ENCODE measurements around the gene FKBP15.
A peak's percentile ranks its signal among the peaks of the same experiment; 100 is the strongest.
"Not testable (repeated sequence)": the region's sequence is repeated elsewhere in the genome, so short reads cannot be mapped to it uniquely, and the experiment has no call there.

Gene FKBP15

GRCh38 chr9:113221003-113221799 lies at the start of gene FKBP15, which contains the start of gene SLC31A1:
Gene FKBP15, minus strand, starts transcription at chr9:113221277. Its CDS starts 34 bp downstream, at chr9:113221243.
Gene SLC31A1, plus strand, starts transcription at chr9:113221544. Its CDS starts 34,605 bp downstream, at chr9:113256149.
- DNase-seq, result peak; percentile 88

- no peak for DNase-seq
Measured at GRCh38 chr9:113269871-113270270, 48.8 kb upstream of the FKBP15 start.

- DNase-seq, result no peak
Measured at GRCh38 chr9:113269355-113269754, 48.3 kb upstream of the FKBP15 start.

GRCh38 chr9:113267911-113268566 lies 47.0 kb upstream of the FKBP15 start:
- DNase-seq, result no peak

- no peak for DNase-seq
Measured at GRCh38 chr9:113266174-113266573, 45.1 kb upstream of the FKBP15 start.

- DNase-seq, result no peak
Measured at GRCh38 chr9:113261917-113262671, 41.0 kb upstream of the FKBP15 start.

- no peak for DNase-seq
Measured at GRCh38 chr9:113258282-113258681, 37.2 kb upstream of the FKBP15 start.

GRCh38 chr9:113257863-113258262 lies 36.8 kb upstream of the FKBP15 start:
- no peak for DNase-seq

GRCh38 chr9:113255438-113255837 lies 34.4 kb upstream of the FKBP15 start:
- no peak for DNase-seq

GRCh38 chr9:113254991-113255390 lies 33.9 kb upstream of the FKBP15 start:
- no peak for DNase-seq

GRCh38 chr9:113250807-113251206 lies 29.7 kb upstream of the FKBP15 start:
- no peak for DNase-seq

GRCh38 chr9:113249661-113250060 lies 28.6 kb upstream of the FKBP15 start:
- DNase-seq, result not testable (repeated sequence)

GRCh38 chr9:113247640-113248039 lies 26.6 kb upstream of the FKBP15 start:
- DNase-seq, result no peak

- DNase-seq, result no peak
Measured at GRCh38 chr9:113246928-113247327, 25.9 kb upstream of the FKBP15 start.

- no peak for DNase-seq
Measured at GRCh38 chr9:113245894-113246293, 24.8 kb upstream of the FKBP15 start.

GRCh38 chr9:113244556-113244955 lies 23.5 kb upstream of the FKBP15 start:
- no peak for DNase-seq

- DNase-seq, result no peak
Measured at GRCh38 chr9:113241161-113241560, 20.1 kb upstream of the FKBP15 start.

GRCh38 chr9:113238859-113239232 lies 17.8 kb upstream of the FKBP15 start:
- DNase-seq, result no peak

- no peak for DNase-seq
Measured at GRCh38 chr9:113238202-113238858, 17.3 kb upstream of the FKBP15 start.

- DNase-seq, result no peak
Measured at GRCh38 chr9:113237026-113237425, 15.9 kb upstream of the FKBP15 start.

GRCh38 chr9:113235701-113236255 lies 14.7 kb upstream of the FKBP15 start:
- DNase-seq, result not testable (repeated sequence)

GRCh38 chr9:113231701-113232100 lies 10.6 kb upstream of the FKBP15 start:
- no peak for DNase-seq

All from NCI-H1694 (cell line).